GM12878 (cell line): ENCODE results near the gene EFCAB10. TPM values are rescaled to one million over a fixed set of nuclear protein-coding genes. Genes with fewer than 3 reads are reported as not detected.

ENCODE experiments used
- BMI1 ChIP-seq: fragments of 450-650 bp; IDR thresholded peaks from 2 replicates; pipeline ENCODE4 v1.6.1; 2016; ENCODE audit warnings: mild to moderate bottlenecking, moderate library complexity, borderline replicate concordance
- CBX5 ChIP-seq: sonication (generic); IDR thresholded peaks from 2 replicates; pipeline ENCODE4 v1.6.1; 2016; ENCODE audit warnings: low read depth, moderate library complexity, mild to moderate bottlenecking, inconsistent platforms
- EP300 ChIP-seq, 2 experiments: fragments of 150-350 bp in 1 of 2; IDR thresholded peaks; 2 replicates each; pipeline ENCODE4 v1.6.1; 2011 to 2012; ENCODE audit warnings: low read depth in 2 of 2, low read length in 2 of 2, borderline replicate concordance in 1 of 2, improper control_type of control experiment in 1 of 2, inconsistent platforms in 1 of 2; ENCODE audit not compliant: control insufficient read depth in 1 of 2
- EZH2 ChIP-seq: IDR thresholded peaks from 2 replicates; pipeline ENCODE4 v1.6.1; 2012; ENCODE audit warnings: low read depth, mild to moderate bottlenecking, control low read depth, inconsistent platforms, low read length, borderline replicate concordance; ENCODE audit not compliant: control insufficient read depth
- IRF4 ChIP-seq: IDR thresholded peaks from 2 replicates; pipeline ENCODE4 v1.6.1; 2011; ENCODE audit warnings: low read depth, low read length
- KDM1A ChIP-seq: fragments of 200-600 bp; sonication (generic); IDR thresholded peaks from 2 replicates; pipeline ENCODE4 v1.6.1; 2016; ENCODE audit warnings: borderline replicate concordance
- MEF2B ChIP-seq: fragments of 450-650 bp; IDR thresholded peaks from 2 replicates; pipeline ENCODE4 v1.6.1; 2018; ENCODE audit warnings: mild to moderate bottlenecking, moderate library complexity; ENCODE audit not compliant: partially characterized antibody, poor library complexity, severe bottlenecking
- NFYA ChIP-seq: IDR thresholded peaks from 2 replicates; pipeline ENCODE4 v1.6.1; 2011; ENCODE audit warnings: low read depth, mild to moderate bottlenecking, low read length, improper control_type of control experiment, borderline replicate concordance
- RAD21 ChIP-seq: IDR thresholded peaks from 2 replicates; pipeline ENCODE4 v1.6.1; 2011; ENCODE audit warnings: mild to moderate bottlenecking, low read depth, low read length, moderate library complexity; ENCODE audit not compliant: insufficient read depth
- SMC3 ChIP-seq: IDR thresholded peaks from 2 replicates; pipeline ENCODE4 v1.6.1; 2011; ENCODE audit warnings: low read length, improper control_type of control experiment, borderline replicate concordance
- SPI1 ChIP-seq: IDR thresholded peaks from 2 replicates; pipeline ENCODE4 v1.6.1; 2011; ENCODE audit warnings: low read depth, mild to moderate bottlenecking, low read length, moderate library complexity, borderline replicate concordance; ENCODE audit not compliant: insufficient read depth
- TAF1 ChIP-seq: IDR thresholded peaks from 2 replicates; pipeline ENCODE4 v1.6.1; 2011; ENCODE audit warnings: mild to moderate bottlenecking, low read depth, low read length, borderline replicate concordance
- TARDBP ChIP-seq: IDR thresholded peaks from 2 replicates; pipeline ENCODE4 v1.6.1; 2016; ENCODE audit warnings: borderline replicate concordance
- polyA plus RNA-seq, 11 experiments: library from polyadenylated mRNA; depleted of rRNA in 4 of 11; unstranded in 6 of 11; stranded (reverse) in 5 of 11; fragments of >200 nt; fragmentation: Nextera tagmentation in 4 of 11; fragmentation: Illumina TruSeq in 1 of 11; extraction: Ambion mirVana in 4 of 11; extraction: Trizol in 1 of 11; gene quantifications; 1 replicate in 1 of 11; 2 replicates in 10 of 11; pipeline versions ENCODE4 v1.2.1 to v1.2.3, GENCODE V29; 2011 to 2016; ENCODE audit warnings: inconsistent platforms in 2 of 11, missing spikeins in 2 of 11, low read depth in 1 of 11
- total RNA-seq, 4 experiments: library from RNA; depleted of rRNA in 3 of 4; stranded (reverse); fragments of >200 nt in 3 of 4; fragmentation: Illumina TruSeq in 1 of 4; extraction: Trizol in 1 of 4; gene quantifications; 2 replicates each; pipeline versions ENCODE4 v1.2.1 to v1.2.3, GENCODE V29; 2013 to 2021
- TF ChIP-seq, protein P1 (sequence below): IDR thresholded peaks from 2 replicates; pipeline ENCODE4 v1.6.1; 2012; ENCODE audit warnings: low read depth, low read length, improper control_type of control experiment
- TF ChIP-seq, protein P2 (sequence below): IDR thresholded peaks from 2 replicates; pipeline ENCODE4 v1.6.1; 2012; ENCODE audit warnings: low read length, inconsistent platforms
- TF ChIP-seq, protein P3 (sequence below): fragments of 450-650 bp; IDR thresholded peaks from 2 replicates; pipeline ENCODE4 v1.6.1; 2018; ENCODE audit warnings: borderline replicate concordance, mild to moderate bottlenecking; ENCODE audit not compliant: partially characterized antibody
- TF ChIP-seq, protein P4 (sequence below), 3 experiments: IDR thresholded peaks in 2 of 3; conservative IDR thresholded peaks in 1 of 3; 2 replicates each; pipeline ENCODE4 v1.5.1; 2011; ENCODE audit warnings: low read depth in 3 of 3, low read length in 3 of 3, mild to moderate bottlenecking in 3 of 3, control low read depth in 2 of 3, moderate library complexity in 2 of 3, inconsistent platforms in 1 of 3, mixed read lengths in 1 of 3; ENCODE audit not compliant: control insufficient read depth in 2 of 3, insufficient read depth in 1 of 3; ENCODE audit errors: extremely low read depth in 1 of 3

EFCAB10 gene
- total and polyA plus RNA-seq, 10 of the 15 experiments (the other 5 are each of a cell fraction or from before 2014, with no cell fraction given), result 0.38 to 1.0 (median 0.54) TPM; not detected in 6

DNA sequence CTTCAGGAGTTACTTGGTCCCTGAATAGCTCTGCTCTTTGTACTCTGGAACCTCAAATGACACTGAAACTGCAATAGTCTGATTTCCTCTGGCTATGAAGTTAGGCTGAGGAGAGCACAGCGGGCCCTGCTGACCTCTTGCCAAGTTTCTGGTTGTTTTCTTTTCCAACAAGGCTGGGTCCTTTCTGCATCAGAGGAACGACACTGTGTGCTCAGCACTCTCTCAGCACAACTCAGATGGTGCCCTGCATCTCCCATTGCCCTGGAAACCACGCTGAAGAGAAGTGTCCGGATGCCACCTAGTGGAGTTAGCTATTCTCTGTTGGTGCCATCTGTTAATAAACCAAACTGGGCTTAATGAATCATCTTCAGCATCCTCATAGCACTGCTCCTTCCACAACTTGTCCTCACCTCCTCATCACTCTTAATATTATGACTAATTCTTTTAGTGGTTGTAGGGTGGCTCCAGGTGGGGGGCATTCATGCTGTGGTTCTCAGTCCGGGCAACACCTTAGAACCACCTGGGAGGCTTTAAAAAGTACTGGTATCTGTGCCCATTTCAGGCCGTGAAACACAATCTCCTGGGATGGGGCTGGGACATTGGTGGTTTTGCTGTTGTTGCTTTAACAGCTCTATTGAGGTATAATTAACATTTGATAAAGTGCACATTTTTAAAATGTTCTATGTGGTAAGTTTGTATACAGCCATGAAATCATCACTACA is 8.2 kb upstream of the EFCAB10 start (continued):
- TF ChIP-seq, protein P1, sequence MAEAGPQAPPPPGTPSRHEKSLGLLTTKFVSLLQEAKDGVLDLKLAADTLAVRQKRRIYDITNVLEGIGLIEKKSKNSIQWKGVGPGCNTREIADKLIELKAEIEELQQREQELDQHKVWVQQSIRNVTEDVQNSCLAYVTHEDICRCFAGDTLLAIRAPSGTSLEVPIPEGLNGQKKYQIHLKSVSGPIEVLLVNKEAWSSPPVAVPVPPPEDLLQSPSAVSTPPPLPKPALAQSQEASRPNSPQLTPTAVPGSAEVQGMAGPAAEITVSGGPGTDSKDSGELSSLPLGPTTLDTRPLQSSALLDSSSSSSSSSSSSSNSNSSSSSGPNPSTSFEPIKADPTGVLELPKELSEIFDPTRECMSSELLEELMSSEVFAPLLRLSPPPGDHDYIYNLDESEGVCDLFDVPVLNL, result no peak
- no peak for TF ChIP-seq KDM1A
- TF ChIP-seq RAD21, result peak; percentile 83
- TF ChIP-seq TARDBP, result no peak
- TF ChIP-seq TAF1, result no peak
- no peak for TF ChIP-seq EP300 (IDR thresholded peaks at IDR 0.05; ENCODE audit: borderline replicate concordance in 1 of 2, control insufficient read depth in 1 of 2, low read depth in 2 of 2, low read length in 2 of 2)
- no peak for TF ChIP-seq CBX5
- TF ChIP-seq, protein P2, sequence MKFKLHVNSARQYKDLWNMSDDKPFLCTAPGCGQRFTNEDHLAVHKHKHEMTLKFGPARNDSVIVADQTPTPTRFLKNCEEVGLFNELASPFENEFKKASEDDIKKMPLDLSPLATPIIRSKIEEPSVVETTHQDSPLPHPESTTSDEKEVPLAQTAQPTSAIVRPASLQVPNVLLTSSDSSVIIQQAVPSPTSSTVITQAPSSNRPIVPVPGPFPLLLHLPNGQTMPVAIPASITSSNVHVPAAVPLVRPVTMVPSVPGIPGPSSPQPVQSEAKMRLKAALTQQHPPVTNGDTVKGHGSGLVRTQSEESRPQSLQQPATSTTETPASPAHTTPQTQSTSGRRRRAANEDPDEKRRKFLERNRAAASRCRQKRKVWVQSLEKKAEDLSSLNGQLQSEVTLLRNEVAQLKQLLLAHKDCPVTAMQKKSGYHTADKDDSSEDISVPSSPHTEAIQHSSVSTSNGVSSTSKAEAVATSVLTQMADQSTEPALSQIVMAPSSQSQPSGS, result no peak
- peak; percentile 74 for TF ChIP-seq SMC3
- TF ChIP-seq NFYA, result no peak
- TF ChIP-seq SPI1, result no peak
- TF ChIP-seq, protein P3, sequence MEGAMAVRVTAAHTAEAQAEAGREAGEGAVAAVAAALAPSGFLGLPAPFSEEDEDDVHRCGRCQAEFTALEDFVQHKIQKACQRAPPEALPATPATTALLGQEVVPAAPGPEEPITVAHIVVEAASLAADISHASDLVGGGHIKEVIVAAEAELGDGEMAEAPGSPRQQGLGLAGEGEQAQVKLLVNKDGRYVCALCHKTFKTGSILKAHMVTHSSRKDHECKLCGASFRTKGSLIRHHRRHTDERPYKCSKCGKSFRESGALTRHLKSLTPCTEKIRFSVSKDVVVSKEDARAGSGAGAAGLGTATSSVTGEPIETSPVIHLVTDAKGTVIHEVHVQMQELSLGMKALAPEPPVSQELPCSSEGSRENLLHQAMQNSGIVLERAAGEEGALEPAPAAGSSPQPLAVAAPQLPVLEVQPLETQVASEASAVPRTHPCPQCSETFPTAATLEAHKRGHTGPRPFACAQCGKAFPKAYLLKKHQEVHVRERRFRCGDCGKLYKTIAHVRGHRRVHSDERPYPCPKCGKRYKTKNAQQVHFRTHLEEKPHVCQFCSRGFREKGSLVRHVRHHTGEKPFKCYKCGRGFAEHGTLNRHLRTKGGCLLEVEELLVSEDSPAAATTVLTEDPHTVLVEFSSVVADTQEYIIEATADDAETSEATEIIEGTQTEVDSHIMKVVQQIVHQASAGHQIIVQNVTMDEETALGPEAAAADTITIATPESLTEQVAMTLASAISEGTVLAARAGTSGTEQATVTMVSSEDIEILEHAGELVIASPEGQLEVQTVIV, result no peak
- no peak for TF ChIP-seq MEF2B
- peak; percentile 49; the same call in 1 of the 2 replicates for TF ChIP-seq IRF4
- TF ChIP-seq BMI1, result no peak
- TF ChIP-seq EZH2, result no peak
- TF ChIP-seq, protein P4, sequence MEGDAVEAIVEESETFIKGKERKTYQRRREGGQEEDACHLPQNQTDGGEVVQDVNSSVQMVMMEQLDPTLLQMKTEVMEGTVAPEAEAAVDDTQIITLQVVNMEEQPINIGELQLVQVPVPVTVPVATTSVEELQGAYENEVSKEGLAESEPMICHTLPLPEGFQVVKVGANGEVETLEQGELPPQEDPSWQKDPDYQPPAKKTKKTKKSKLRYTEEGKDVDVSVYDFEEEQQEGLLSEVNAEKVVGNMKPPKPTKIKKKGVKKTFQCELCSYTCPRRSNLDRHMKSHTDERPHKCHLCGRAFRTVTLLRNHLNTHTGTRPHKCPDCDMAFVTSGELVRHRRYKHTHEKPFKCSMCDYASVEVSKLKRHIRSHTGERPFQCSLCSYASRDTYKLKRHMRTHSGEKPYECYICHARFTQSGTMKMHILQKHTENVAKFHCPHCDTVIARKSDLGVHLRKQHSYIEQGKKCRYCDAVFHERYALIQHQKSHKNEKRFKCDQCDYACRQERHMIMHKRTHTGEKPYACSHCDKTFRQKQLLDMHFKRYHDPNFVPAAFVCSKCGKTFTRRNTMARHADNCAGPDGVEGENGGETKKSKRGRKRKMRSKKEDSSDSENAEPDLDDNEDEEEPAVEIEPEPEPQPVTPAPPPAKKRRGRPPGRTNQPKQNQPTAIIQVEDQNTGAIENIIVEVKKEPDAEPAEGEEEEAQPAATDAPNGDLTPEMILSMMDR (IDR thresholded peaks at IDR 0.05 in 2 of 3, conservative IDR thresholded peaks at IDR 0.05 in 1 of 3; ENCODE audit: control insufficient read depth in 2 of 3, extremely low read depth in 1 of 3, insufficient read depth in 1 of 3, low read depth in 3 of 3, low read length in 3 of 3), result peak; percentile 66 to 90 (median 73); a peak in 5 of 6 replicates
